ENCODE data around the gene SLC7A5. TPM values are rescaled to one million over a fixed set of nuclear protein-coding genes. Genes with fewer than 3 reads are reported as not detected.

SLC7A5 gene
- total RNA-seq, 1 donor from 2014 or later: 271 TPM

DNA sequence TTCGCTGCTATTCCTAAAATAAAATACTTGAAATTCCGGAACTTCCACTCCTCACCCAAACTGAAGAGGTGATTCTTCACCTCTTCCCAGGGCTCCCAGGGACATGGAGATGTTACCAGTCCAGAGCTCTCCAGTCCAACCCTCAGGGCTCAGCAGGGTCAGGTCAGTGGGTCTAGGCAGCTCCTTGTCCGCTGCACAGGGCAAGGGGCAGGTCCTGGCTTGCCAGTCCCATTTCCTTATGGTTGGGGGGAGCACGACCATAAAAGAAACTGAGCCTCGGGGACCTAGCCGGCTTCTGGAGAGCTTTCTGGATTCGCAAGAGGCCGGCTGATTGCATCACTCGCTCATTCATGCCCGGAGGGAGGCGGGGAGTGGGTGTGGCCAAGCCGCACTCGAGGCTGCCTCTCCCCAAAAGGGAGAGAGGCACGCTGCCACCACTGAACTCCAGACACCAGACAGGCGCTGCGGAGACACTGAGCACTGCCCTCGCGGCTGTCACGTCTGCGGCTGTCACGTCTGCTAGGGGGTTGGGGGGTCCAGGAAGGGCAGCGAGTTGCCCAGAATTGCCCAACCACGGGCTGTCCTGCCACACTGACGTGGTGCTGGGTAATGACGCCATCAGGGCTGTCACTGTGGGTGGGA lies 15.8 kb downstream of the SLC7A5 start:
- H3K36me3 Mint-ChIP-seq (ENCODE audit: low read depth): peaks cover 88% of the 10 kb centered on the region
- peak overlapping the region; percentile 83 for H3K27ac Mint-ChIP-seq
- H3K27me3 Mint-ChIP-seq (ENCODE audit: low read depth): no peaks in the 10 kb centered on the region
- H3K4me1 Mint-ChIP-seq (ENCODE audit: low read depth): peaks cover 54% of the 10 kb centered on the region
- H3K4me3 Mint-ChIP-seq (ENCODE audit: low read depth): peak overlapping the region; percentile 64
- intact Hi-C loops (cut with micrococcal nuclease): loop anchor here (1.0 kb wide), 1 partner anchor 74 kb away; no protein-coding TSS in a partner anchor
- H3K9me3 Mint-ChIP-seq: no peaks in the 10 kb centered on the region
- peak; percentile 86 for DNase-seq (ENCODE audit: low spot score)

DNA sequence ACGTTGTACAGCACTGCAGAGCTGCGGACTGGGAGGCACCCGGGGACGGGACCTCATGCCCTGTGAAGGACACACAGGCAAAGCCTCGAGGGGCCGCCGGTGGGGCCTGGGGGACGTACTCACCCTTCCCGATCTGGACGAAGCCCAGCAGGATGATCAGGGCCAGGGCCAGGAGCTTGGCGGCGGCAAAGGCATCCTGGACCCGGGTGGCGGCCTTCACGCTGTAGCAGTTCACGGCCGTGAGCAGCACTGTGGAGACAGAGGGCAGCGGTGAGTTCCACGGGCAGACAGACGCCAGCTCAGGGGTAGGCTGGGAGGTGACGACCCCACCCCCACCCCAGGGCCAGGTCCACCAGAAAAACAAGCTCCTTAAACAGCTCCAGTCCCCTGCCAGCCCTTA lies 17.7 kb downstream of the SLC7A5 start:
- Mint-ChIP-seq H3K36me3 (ENCODE audit: low read depth) (peaks cover 79% of the 10 kb centered on the region), H3K4me3 (ENCODE audit: low read depth) (no peak overlapping the region), H3K27me3 (ENCODE audit: low read depth) (no peaks in the 10 kb centered on the region), H3K9me3 (no peaks in the 10 kb centered on the region), H3K27ac (no peak overlapping the region), H3K4me1 (ENCODE audit: low read depth) (peaks cover 39% of the 10 kb centered on the region)
- intact Hi-C loops (cut with micrococcal nuclease): no loop called here
- DNase-seq (ENCODE audit: low spot score): no peak

DNA sequence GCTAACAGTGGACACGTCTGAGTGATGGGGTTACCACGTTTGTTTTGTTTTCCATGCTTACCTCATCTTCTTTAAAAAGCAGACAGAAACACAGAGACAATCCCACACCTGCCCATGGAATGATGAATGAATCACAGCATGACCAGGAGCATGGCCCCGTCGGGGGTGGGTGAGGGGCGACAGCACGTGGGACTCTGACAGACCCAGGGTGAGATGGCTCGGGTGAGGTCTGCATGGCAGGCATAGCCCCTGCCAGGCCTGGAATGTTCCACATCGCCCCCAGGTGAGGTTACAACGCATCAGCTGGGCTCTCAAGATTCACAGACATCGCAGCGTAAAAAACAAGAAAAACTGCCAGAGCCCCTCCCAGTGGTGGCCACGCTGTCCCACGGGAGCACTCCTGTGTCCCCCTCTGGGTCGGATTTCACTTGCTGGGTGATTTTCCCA lies 18.1 kb downstream of the SLC7A5 start:
- H3K4me3 Mint-ChIP-seq (ENCODE audit: low read depth): no peak overlapping the region
- intact Hi-C loops (cut with micrococcal nuclease): no loop called here
- peaks cover 80% of the 10 kb centered on the region for H3K36me3 Mint-ChIP-seq (ENCODE audit: low read depth)

DNA sequence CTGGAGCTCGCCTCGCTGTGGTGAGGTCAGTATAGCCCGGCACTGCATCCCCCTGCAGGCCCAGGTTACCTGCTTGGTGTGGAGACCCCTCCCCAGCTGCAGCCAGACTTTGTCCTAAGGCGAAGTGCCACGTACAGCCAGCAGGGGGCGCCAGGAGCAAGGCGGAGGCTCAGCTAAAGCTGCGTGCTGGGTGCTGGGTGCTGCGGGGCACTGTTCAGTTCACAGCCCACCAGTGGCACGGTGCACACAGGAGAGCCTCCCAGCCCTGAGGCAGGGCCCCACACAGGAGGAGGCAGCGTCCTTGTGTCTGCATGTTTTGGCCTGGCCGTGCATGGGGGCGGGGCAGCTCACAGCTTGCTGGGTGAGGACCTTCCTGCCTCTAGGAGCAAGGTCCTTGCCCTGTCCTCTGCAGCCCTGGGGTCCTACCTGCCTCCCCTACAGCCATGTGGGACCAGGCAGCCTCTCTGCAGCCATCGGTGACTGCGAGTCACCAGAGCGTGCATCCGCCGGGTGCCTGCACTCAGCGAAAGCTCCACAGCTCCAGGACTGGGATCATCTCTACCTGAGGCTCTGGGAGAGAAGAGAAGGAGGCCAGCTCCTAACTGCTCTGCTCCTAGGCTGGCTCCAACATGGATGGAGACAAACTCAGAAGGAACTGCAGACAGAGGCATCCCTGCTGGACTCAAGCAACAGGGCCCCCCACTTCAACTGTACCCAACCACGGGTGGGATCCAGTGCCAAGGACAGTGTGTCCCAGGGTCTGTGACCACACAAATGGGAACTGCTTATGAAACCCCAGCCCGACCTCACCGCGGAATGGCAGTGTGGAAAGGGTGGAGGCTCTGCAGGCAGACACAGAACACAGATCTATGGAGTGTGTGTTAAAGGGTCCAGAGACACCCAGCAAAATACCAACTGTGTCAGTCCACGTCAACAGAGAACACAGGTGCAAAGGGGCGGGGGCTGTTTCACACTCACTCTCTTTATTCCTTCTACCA lies 19.0 kb downstream of the SLC7A5 start:
- H3K9me3 Mint-ChIP-seq: no peaks in the 10 kb centered on the region
- no peaks in the 10 kb centered on the region for H3K27me3 Mint-ChIP-seq (ENCODE audit: low read depth)
- H3K27ac Mint-ChIP-seq: no peak overlapping the region
- DNase-seq (ENCODE audit: low spot score): peak; percentile 65
- no peak overlapping the region for H3K4me3 Mint-ChIP-seq (ENCODE audit: low read depth)
- H3K4me1 Mint-ChIP-seq (ENCODE audit: low read depth): peaks cover 29% of the 10 kb centered on the region
- peaks cover 81% of the 10 kb centered on the region for H3K36me3 Mint-ChIP-seq (ENCODE audit: low read depth)
- intact Hi-C loops (cut with micrococcal nuclease): loop anchor here (1.0 kb wide), 2 partner anchors 21 to 59 kb away; no protein-coding TSS in a partner anchor

More for the DNA sequence above, 18.1 kb downstream of the SLC7A5 start:
- Mint-ChIP-seq H3K27me3 (ENCODE audit: low read depth) (no peaks in the 10 kb centered on the region), H3K4me1 (ENCODE audit: low read depth) (peaks cover 37% of the 10 kb centered on the region), H3K9me3 (no peaks in the 10 kb centered on the region), H3K27ac (no peak overlapping the region)
- no peak for DNase-seq (ENCODE audit: low spot score)

DNA sequence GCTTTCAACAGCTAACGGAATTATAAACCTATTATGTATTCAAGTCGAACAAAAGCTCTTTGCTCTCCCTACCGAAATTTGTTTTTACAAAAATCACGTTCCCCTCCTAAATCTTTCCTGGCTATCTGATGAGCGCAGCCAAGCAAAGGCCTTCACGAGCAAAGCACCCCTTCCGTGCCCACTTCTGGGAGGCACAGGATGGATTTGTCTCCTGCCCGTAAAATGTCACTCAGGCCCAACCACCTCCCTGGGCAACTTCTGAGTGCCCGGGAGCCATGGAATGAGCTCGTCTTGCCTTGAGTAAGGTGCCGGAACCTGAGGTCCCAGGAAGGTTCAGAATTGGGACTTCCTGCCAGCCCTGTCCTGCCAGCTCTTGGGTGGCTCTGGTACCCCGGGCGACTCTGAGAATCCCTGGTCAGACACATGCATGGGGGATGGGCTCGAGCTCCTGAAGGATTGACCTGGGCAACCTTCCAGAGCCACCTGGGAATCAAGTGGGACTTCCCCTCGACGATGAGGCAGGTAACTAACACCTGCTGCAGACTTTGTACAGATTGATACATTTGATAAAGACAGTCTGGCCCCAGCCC lies 19.8 kb downstream of the SLC7A5 start:
- peaks cover 80% of the 10 kb centered on the region for H3K36me3 Mint-ChIP-seq (ENCODE audit: low read depth)
- no peak overlapping the region for H3K27ac Mint-ChIP-seq

DNA sequence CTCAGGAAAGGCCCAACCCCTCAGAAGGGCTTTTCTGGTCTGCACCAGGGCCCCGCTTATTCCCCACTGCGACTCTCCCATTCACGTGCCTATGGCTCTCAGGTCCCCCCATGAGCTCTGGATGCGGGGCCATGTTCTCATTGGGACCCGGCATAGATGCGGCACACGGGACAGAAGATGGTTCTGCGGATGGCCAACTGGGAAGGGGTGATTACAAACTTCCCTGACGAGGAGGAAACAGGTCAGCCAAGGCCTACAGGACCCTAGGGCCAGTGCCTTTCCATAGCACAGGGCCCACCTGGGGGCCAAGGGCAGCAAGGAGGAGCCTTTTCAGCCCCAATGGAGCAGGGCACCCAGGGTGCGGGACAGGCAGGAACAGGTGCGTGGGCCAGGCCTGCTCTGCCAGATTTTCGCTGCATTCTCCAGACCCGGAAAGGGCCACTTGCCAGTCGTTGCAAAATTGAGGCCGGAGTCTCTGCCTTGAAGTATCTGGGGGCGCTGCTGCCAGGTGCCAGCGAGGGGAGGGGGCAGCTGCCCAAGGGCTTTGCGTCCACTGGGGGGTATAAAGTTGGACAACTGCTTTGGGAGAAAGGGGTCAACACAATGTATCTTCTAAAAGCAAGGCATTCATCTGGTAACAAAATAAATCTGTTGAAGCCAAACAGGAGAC lies 20.5 kb downstream of the SLC7A5 start:
- Mint-ChIP-seq H3K27me3 (ENCODE audit: low read depth) (no peaks in the 10 kb centered on the region), H3K4me1 (ENCODE audit: low read depth) (peaks cover 21% of the 10 kb centered on the region), H3K4me3 (ENCODE audit: low read depth) (no peak overlapping the region), H3K9me3 (no peaks in the 10 kb centered on the region), H3K27ac (no peak overlapping the region), H3K36me3 (ENCODE audit: low read depth) (peaks cover 78% of the 10 kb centered on the region)
- intact Hi-C loops (cut with micrococcal nuclease): no loop called here
- DNase-seq (ENCODE audit: low spot score): no peak

More for the DNA sequence above, 19.8 kb downstream of the SLC7A5 start:
- Mint-ChIP-seq H3K4me3 (ENCODE audit: low read depth) (no peak overlapping the region), H3K4me1 (ENCODE audit: low read depth) (peaks cover 26% of the 10 kb centered on the region), H3K27me3 (ENCODE audit: low read depth) (no peaks in the 10 kb centered on the region), H3K9me3 (no peaks in the 10 kb centered on the region)
- intact Hi-C loops (cut with micrococcal nuclease): loop anchor here (1.0 kb wide), 2 partner anchors 22 to 60 kb away; no protein-coding TSS in a partner anchor
- DNase-seq (ENCODE audit: low spot score): no peak

DNA sequence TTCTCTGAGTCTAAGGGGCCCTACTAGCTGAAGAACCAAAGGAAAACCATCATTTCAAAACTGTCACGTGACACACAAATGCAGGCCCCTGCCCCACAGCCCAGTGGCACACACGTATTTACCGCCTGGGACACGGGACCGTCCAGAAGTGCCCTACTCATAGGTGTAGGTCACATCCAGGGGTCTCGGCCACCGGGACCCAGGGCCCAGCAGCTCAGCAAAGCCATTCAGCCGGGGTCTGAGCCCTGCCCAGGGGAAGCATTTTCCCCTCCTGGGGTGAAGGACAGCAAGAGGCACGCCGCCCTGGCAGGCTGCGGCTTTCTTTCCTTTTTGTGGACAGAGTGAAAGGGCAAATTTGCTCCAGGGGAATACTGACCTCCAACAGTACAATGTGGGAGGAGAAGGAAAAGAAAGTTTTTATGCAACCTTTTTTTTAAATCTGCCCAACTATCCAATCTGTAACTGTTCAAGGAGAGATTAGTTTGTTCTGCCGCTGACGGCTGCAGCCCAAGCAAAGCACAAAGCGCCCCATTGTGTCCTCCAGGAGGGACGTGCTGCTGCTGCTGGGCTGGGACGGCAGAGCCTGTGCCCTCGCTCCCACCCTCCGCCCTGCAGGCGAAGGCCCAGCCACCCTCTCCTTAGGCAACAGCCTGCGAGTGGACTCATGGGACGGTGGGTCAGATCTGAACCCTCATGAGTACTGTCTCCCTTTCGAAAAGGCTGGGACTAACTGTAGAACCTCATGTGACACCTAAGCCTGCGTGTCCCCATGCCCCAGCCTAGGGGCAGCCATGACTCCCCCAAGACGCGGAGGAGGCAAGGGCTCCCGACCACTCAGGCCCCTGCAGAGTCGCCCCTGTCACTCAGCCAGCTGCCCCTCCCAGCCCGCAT lies 21.3 kb downstream of the SLC7A5 start:
- DNase-seq (ENCODE audit: low spot score): no peak
- no peak overlapping the region for H3K4me3 Mint-ChIP-seq (ENCODE audit: low read depth)
- intact Hi-C loops (cut with micrococcal nuclease): no loop called here
- peaks cover 17% of the 10 kb centered on the region for H3K4me1 Mint-ChIP-seq (ENCODE audit: low read depth)
- no peaks in the 10 kb centered on the region for H3K9me3 Mint-ChIP-seq
- no peak overlapping the region for H3K27ac Mint-ChIP-seq
- H3K36me3 Mint-ChIP-seq (ENCODE audit: low read depth): peaks cover 75% of the 10 kb centered on the region
- no peaks in the 10 kb centered on the region for H3K27me3 Mint-ChIP-seq (ENCODE audit: low read depth)

DNA sequence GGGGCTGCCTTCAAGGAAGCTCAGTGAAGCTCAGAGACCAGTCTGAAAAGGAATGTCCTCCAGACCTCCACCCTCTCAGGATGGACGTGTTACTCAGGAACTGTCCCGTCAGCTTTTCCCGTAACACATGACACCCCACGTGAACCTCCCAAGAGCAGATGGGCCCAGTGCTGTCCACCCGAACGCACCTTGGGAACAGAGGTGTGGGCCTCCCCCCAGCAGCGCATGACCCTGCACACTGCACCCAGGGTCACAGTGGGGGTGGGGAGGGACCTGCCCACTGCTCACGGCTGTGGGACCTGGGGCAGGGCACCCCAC lies 21.9 kb downstream of the SLC7A5 start:
- no peak for DNase-seq (ENCODE audit: low spot score)

DNA sequence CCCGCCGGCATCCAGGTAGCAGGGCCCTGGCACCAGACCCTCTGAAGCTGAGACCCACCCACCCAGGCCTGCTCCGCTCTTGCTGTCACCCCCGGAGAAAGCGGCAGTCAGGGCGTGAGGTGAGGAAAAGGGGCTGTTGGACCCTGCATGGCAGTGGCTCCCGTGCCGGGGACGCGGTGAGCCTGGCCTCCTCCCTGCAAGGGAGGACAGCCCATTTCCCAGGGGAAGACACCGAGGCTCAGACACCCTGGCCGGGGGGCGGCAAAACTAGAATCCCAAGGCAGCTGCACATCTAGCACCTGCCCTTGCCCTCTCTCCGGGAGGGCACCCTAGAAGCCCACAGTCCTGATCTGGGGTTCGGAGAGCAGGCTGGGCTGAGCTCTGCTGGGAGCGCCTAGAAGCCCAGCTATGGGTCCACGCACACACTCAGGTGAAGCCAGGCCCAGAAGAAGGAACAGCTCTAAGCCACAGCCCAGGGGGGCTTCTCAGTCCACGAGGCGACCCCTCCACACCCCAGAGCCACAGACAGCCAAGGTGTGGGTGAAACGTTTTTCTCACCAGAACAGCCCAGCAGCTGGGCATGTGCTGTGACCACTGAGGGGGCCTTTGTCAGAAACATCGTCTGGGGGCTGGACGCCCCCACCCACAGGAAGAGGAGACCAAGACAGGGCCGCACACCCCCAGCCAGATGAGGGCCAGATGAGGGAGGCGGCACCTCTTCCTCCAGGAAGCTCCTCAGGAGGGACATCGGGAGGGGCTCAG lies 22.4 kb downstream of the SLC7A5 start:
- DNase-seq (ENCODE audit: low spot score): no peak
- intact Hi-C loops (cut with micrococcal nuclease): no loop called here
- Mint-ChIP-seq H3K4me1 (ENCODE audit: low read depth) (peaks cover 17% of the 10 kb centered on the region), H3K9me3 (no peaks in the 10 kb centered on the region), H3K4me3 (ENCODE audit: low read depth) (no peak overlapping the region), H3K36me3 (ENCODE audit: low read depth) (peaks cover 76% of the 10 kb centered on the region), H3K27ac (no peak overlapping the region), H3K27me3 (ENCODE audit: low read depth) (no peaks in the 10 kb centered on the region)

More for the DNA sequence above, 21.9 kb downstream of the SLC7A5 start:
- intact Hi-C loops (cut with micrococcal nuclease): no loop called here
- Mint-ChIP-seq H3K36me3 (ENCODE audit: low read depth) (peaks cover 75% of the 10 kb centered on the region), H3K9me3 (no peaks in the 10 kb centered on the region), H3K27ac (no peak overlapping the region), H3K4me3 (ENCODE audit: low read depth) (no peak overlapping the region), H3K27me3 (ENCODE audit: low read depth) (no peaks in the 10 kb centered on the region), H3K4me1 (ENCODE audit: low read depth) (peaks cover 17% of the 10 kb centered on the region)

DNA sequence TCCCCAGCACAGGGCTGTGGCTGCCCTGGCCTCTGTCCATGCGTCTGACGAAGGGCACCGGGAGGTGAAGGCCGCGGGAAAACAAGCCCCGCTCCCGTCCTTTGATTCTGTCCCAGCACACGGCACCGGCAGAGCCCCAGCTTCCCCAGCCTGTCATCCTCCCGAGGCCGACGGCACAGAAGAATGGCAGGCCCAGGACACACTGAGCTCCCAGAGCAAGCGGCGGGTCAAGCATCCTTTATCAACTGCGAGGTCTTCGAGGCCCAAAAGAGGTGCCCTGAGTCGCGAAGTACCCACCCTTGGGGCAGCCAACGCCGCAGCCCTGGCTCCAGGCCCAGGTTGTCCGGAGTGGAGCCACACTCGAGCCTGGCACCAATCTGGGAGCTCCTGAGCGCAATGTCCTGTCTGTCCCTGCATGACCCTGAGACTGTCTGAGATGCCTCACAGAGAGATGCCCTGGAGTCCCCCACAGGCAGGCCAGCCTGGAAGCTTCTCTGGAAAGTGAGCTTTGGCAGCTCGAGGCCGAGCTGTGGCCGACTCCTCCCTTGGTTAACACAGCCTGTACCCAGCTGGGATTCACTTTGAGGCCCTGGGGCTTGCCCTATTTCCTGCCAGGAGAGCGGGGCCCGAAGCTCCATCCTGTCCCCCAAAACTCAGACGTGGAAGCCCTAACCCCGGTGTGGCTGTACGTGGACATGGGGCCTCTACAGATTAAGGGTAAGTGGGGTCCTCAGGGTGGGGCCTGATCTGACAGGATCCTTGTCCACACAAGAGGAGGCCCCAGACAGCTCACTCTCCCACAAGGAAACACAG lies 23.3 kb downstream of the SLC7A5 start:
- Mint-ChIP-seq H3K36me3 (ENCODE audit: low read depth) (peaks cover 72% of the 10 kb centered on the region), H3K4me1 (ENCODE audit: low read depth) (peaks cover 15% of the 10 kb centered on the region), H3K9me3 (no peaks in the 10 kb centered on the region), H3K27ac (no peak overlapping the region), H3K27me3 (ENCODE audit: low read depth) (no peaks in the 10 kb centered on the region), H3K4me3 (ENCODE audit: low read depth) (no peak overlapping the region)
- DNase-seq (ENCODE audit: low spot score): no peak
- intact Hi-C loops (cut with micrococcal nuclease): no loop called here

DNA sequence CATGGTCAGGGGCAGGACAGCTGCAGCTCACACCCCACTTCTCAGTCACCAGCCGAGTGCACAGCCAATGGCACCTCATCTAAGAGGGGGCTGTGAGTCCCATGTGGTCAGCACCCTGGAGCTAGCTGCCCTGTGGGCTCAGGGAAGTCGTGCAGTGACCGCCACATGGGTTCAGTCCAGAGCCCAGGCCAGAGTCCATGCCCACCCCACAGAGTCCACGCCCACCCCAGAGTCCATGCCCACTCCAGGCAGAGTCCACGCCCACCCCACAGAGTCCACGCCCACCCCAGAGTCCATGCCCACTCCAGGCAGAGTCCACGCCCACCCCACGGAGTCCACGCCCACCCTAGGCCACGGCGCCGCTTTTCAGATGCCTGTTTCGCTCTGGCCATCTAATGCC lies 24.1 kb downstream of the SLC7A5 start:
- Mint-ChIP-seq H3K9me3 (no peaks in the 10 kb centered on the region), H3K27ac (no peak overlapping the region), H3K4me1 (ENCODE audit: low read depth) (peaks cover 11% of the 10 kb centered on the region), H3K4me3 (ENCODE audit: low read depth) (no peak overlapping the region), H3K36me3 (ENCODE audit: low read depth) (peaks cover 66% of the 10 kb centered on the region), H3K27me3 (ENCODE audit: low read depth) (no peaks in the 10 kb centered on the region)
- DNase-seq (ENCODE audit: low spot score): no peak
- intact Hi-C loops (cut with micrococcal nuclease): no loop called here

All from activated T-helper 2 cell treated with anti-CD3 and anti-CD28 coated beads, Interferon-gamma antibody, Interleukin-2, Interleukin-4, amounts not matched to agents 10 μg/mL and 5 μg/mL and 100 μg/mL, durations not matched to agents 14 hours and 24 hours and 36 hours (primary cell).